Hepatocyte (in vitro differentiated cells): ENCODE measurements around the gene OR13F1. TPM values are rescaled to one million over a fixed set of nuclear protein-coding genes. Genes with fewer than 3 reads are reported as not detected.

ENCODE experiments used
- DNase-seq: peaks from one replicate; pipeline ENCODE4 v3.0.0-alpha.2; 2016; ENCODE audit warnings: low spot score
- H2AFZ ChIP-seq: fragments of 200-600 bp; sonication (generic); 2 replicates; pipeline ENCODE4 v1.6.0; 2016; ENCODE audit warnings: antibody characterized with exemption, mild to moderate bottlenecking
- H3K27ac ChIP-seq: fragments of 200-600 bp; sonication (generic); 2 replicates; pipeline ENCODE4 v1.5.1; 2016; ENCODE audit warnings: mild to moderate bottlenecking
- H3K27me3 ChIP-seq: fragments of 200-600 bp; sonication (generic); 2 replicates; pipeline ENCODE4 v1.6.1; 2016
- H3K36me3 ChIP-seq: fragments of 200-600 bp; sonication (generic); replicated peaks from 2 replicates; pipeline ENCODE4 v1.5.1; 2016; ENCODE audit warnings: low read depth; ENCODE audit not compliant: insufficient read depth
- H3K4me1 ChIP-seq: fragments of 200-600 bp; sonication (generic); 2 replicates; pipeline ENCODE4 v1.5.1; 2016; ENCODE audit warnings: mild to moderate bottlenecking, moderate library complexity; ENCODE audit not compliant: insufficient read depth
- H3K4me2 ChIP-seq: fragments of 200-600 bp; sonication (generic); 2 replicates; pipeline ENCODE4 v1.6.0; 2016
- H3K4me3 ChIP-seq: fragments of 200-600 bp; sonication (generic); 2 replicates; pipeline ENCODE4 v1.5.1; 2016; ENCODE audit warnings: mild to moderate bottlenecking
- H3K79me2 ChIP-seq: fragments of 200-600 bp; sonication (generic); 2 replicates; pipeline ENCODE4 v1.6.0; 2017; ENCODE audit warnings: mild to moderate bottlenecking
- H3K9me2 ChIP-seq: fragments of 200-600 bp; sonication (generic); replicated peaks from 2 replicates; pipeline ENCODE4 v1.6.0; 2017; ENCODE audit warnings: mild to moderate bottlenecking; ENCODE audit not compliant: insufficient read depth
- H3K9me3 ChIP-seq: fragments of 200-600 bp; sonication (generic); 2 replicates; pipeline ENCODE4 v1.5.1; 2016; ENCODE audit warnings: low read depth, mild to moderate bottlenecking
- H4K20me1 ChIP-seq: fragments of 200-600 bp; sonication (generic); 2 replicates; pipeline ENCODE4 v1.6.0; 2016; ENCODE audit warnings: mild to moderate bottlenecking; ENCODE audit not compliant: insufficient read depth, poor library complexity, severe bottlenecking
- CTCF ChIP-seq: fragments of 200-600 bp; sonication (generic); IDR thresholded peaks from 2 replicates; pipeline ENCODE4 v1.5.1; 2016; ENCODE audit warnings: antibody characterized with exemption, mild to moderate bottlenecking; ENCODE audit not compliant: poor library complexity
- EZH2 ChIP-seq: fragments of 200-600 bp; sonication (generic); IDR thresholded peaks from 2 replicates; pipeline ENCODE4 v1.6.1; 2016; ENCODE audit warnings: antibody characterized with exemption, mild to moderate bottlenecking, borderline replicate concordance
- EZH2phosphoT487 ChIP-seq: fragments of 200-600 bp; sonication (generic); IDR thresholded peaks from one replicate; pipeline ENCODE4 v1.6.1; 2018; ENCODE audit warnings: antibody characterized with exemption, mild to moderate bottlenecking, low read depth, moderate library complexity; ENCODE audit not compliant: unreplicated experiment, severe bottlenecking
- WGBS: methylation state at CpG from one replicate; pipeline ENCODE4 v1.1.6; 2016; ENCODE audit warnings: low lambda C conversion rate; ENCODE audit errors: missing lambda C conversion rate; 5-methylcytosine and 5-hydroxymethylcytosine counted together
- polyA plus RNA-seq: library from polyadenylated mRNA; unstranded; fragments of >200 nt; fragmentation: Nextera tagmentation; extraction: Ambion mirVana; gene quantifications from 2 replicates; pipeline ENCODE4 v1.2.1, GENCODE V29; 2016
- total RNA-seq: library from RNA; depleted of rRNA; stranded (reverse); fragments of >200 nt; gene quantifications from 2 replicates; pipeline ENCODE4 v1.2.3, GENCODE V29; 2014

The OR13F1 gene
- total RNA-seq (not detected in 2 replicates), polyA plus RNA-seq (not detected in 2 replicates)

- TF ChIP-seq EZH2phosphoT487: no peak
- no peak for TF ChIP-seq EZH2
- TF ChIP-seq CTCF: no peak
Observed at GRCh38 chr9:104503963-104504362, at the start of gene OR13F1. TSS of gene OR13F1 (plus strand) at chr9:104504263. CDS start at chr9:104504263, 0 bp downstream.

DNA sequence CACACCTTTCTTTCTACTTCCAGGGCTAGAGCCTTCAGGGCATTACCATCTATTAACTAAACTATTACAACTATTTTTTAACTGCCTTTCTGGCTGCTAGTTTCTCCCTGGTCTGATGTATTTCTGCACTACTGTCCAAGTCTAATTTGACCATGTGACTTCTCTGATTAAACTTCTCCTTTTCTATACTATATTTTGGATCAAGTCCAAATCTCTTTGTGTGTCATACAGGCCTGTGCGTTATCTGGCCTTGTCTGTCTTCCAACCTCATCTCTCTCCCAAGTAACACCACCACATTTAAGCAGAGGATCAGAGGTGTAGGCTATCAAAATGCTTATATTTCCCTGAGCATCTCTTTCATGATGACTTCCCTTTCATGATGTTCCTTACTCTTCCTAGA lies 47.2 kb upstream of the OR13F1 start:
- no peak overlapping the region for H3K27ac ChIP-seq
- no peaks in the 10 kb centered on the region for H3K36me3 ChIP-seq
- H3K9me2 ChIP-seq: no peaks in the 10 kb centered on the region
- H3K4me1 ChIP-seq: no peaks in the 10 kb centered on the region
- no peaks in the 10 kb centered on the region for H3K27me3 ChIP-seq
- no peaks in the 10 kb centered on the region for H4K20me1 ChIP-seq
- H3K4me3 ChIP-seq: no peak overlapping the region
- 82% methylated on average over 1 of the region's 1 CpG for WGBS
- no peak for TF ChIP-seq CTCF
- no peak for TF ChIP-seq EZH2
- TF ChIP-seq EZH2phosphoT487: no peak
- H2AFZ ChIP-seq: no peak overlapping the region
- no peaks in the 10 kb centered on the region for H3K79me2 ChIP-seq
- no peaks in the 10 kb centered on the region for H3K9me3 ChIP-seq
- no peak overlapping the region for H3K4me2 ChIP-seq
- no peak for DNase-seq

More at GRCh38 chr9:104503963-104504362, at the start of gene OR13F1:
- Histone ChIP-seq H3K4me2 (no peak within 1 kb of the TSS), H2AFZ (no peak within 1 kb of the TSS), H3K79me2 (no peaks in the 10 kb centered on the region), H3K36me3 (no peaks in the 10 kb centered on the region), H3K4me3 (no peak within 1 kb of the TSS), H3K9me2 (no peaks in the 10 kb centered on the region), H4K20me1 (no peaks in the 10 kb centered on the region), H3K9me3 (no peaks in the 10 kb centered on the region), H3K27ac (no peak within 1 kb of the TSS), H3K4me1 (no peaks in the 10 kb centered on the region), H3K27me3 (no peaks in the 10 kb centered on the region)
- no peak for DNase-seq
- WGBS: 91% methylated on average over 5 of the region's 5 CpGs

DNA sequence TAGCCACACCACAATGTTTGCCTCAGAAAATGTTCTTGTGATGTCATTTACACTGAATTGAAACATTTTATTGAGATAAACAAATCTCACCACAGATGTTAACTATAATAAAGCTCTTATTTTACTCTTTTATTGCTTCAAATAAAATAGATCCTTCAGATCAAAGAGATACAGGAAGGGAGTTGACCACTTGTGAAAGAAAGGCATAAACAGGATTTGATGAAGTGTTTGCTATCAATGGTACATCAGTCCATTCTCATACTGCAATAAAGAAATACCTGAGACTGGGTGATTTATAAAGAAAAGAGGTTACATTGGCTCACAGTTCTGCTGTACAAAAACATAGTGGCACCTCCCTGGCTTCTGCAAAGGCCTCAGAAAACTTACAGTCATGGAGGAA lies 40.2 kb upstream of the OR13F1 start:
- no peak overlapping the region for H3K4me2 ChIP-seq
- no peaks in the 10 kb centered on the region for H4K20me1 ChIP-seq
- H3K36me3 ChIP-seq: no peaks in the 10 kb centered on the region
- H3K27me3 ChIP-seq: no peaks in the 10 kb centered on the region
- no peaks in the 10 kb centered on the region for H3K9me2 ChIP-seq
- H3K79me2 ChIP-seq: no peaks in the 10 kb centered on the region
- no peak for TF ChIP-seq CTCF
- TF ChIP-seq EZH2: no peak
- no peak for TF ChIP-seq EZH2phosphoT487
- H3K4me1 ChIP-seq: no peaks in the 10 kb centered on the region
- H2AFZ ChIP-seq: no peak overlapping the region
- H3K4me3 ChIP-seq: no peak overlapping the region
- no peak overlapping the region for H3K27ac ChIP-seq
- DNase-seq: no peak
- H3K9me3 ChIP-seq: no peaks in the 10 kb centered on the region

DNA sequence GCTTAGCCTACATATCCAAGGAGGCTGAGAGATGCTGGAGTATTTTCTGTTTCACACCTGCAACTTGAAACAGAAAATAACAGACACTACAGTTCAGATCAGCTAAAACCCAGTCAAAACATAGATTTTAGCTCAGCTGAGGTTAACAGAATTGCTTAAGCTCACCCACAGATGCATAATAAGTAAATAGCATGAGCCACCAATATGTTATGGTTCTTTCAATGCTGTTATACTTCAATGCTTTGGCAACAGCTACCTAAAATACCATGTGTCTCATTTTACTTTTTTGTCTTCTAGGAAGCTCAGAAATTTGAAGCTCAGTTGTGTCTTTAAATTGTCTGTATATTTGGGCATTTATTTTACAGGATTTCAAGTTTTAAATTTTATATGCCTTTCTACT lies 35.8 kb upstream of the OR13F1 start:
- no peaks in the 10 kb centered on the region for H4K20me1 ChIP-seq
- no peak overlapping the region for H3K4me2 ChIP-seq
- H3K9me3 ChIP-seq: no peaks in the 10 kb centered on the region
- no peaks in the 10 kb centered on the region for H3K27me3 ChIP-seq
- no peaks in the 10 kb centered on the region for H3K4me1 ChIP-seq
- H3K4me3 ChIP-seq: no peak overlapping the region
- H2AFZ ChIP-seq: no peak overlapping the region
- no peak overlapping the region for H3K27ac ChIP-seq
- TF ChIP-seq CTCF (no peak), EZH2 (no peak), EZH2phosphoT487 (no peak)
- no peaks in the 10 kb centered on the region for H3K9me2 ChIP-seq
- H3K79me2 ChIP-seq: no peaks in the 10 kb centered on the region
- DNase-seq: no peak
- H3K36me3 ChIP-seq: no peaks in the 10 kb centered on the region
